Spleen (tissue), 7 donors: Measurements from ENCODE around the gene SARS2.

Experiments
- POLR2A ChIP-seq, 3 donors: fragments of 450-650 bp; IDR thresholded peaks; one replicate each; pipeline ENCODE4 v1.5.1; 2017; ENCODE audit warnings: antibody characterized with exemption in 3 of 3, mild to moderate bottlenecking in 1 of 3
- POLR2AphosphoS5 ChIP-seq, 3 donors: sonication (generic); formaldehyde crosslinking; IDR thresholded peaks; one replicate each; pipeline ENCODE4 v1.5.1; 2017; ENCODE audit warnings: antibody characterized with exemption in 3 of 3
- TF ChIP-seq, protein P1 (sequence below), 11 experiments: fragments of 200-600 bp in 7 of 11; fragments of 450-650 bp in 4 of 11; sonication (generic) in 4 of 11; IDR thresholded peaks in 8 of 11; conservative IDR thresholded peaks in 3 of 11; 1 replicate in 7 of 11; 2 replicates in 4 of 11; pipeline versions ENCODE4 v1.4.0 to v1.8.0; 2016 to 2021; ENCODE audit warnings: antibody characterized with exemption in 11 of 11, inconsistent platforms in 4 of 11, mild to moderate bottlenecking in 1 of 11
- donor health status: DM: no; HTN: no; CAD: no; lungs with moderate emphysema.
- donor health status: DM: no; HTN: no; CAD: no.
- donor health status: DM: no; HTN: no; CAD: no.

DNA sequence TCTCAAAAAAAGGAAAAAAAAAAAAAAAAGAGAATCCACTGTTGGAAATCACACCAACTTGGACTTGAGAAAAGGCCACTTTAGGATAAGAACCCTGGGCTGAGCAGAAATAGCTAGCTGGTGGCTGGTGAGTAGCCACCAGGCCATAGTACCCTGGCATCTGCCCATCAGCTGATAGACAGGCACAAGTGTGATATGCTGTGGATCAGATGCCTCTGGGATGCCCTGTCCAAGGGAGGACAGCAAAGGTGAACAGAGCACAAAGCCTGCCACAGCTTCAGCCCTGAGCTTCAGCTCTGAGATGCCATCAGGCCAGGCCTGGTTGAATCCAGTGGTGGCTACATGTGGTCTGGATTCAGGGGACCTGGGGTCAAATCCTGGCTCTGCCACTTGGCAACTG lies 39.9 kb downstream of the SARS2 start:
- no peak for TF ChIP-seq POLR2A (IDR thresholded peaks at IDR 0.05)
- TF ChIP-seq, protein P1, sequence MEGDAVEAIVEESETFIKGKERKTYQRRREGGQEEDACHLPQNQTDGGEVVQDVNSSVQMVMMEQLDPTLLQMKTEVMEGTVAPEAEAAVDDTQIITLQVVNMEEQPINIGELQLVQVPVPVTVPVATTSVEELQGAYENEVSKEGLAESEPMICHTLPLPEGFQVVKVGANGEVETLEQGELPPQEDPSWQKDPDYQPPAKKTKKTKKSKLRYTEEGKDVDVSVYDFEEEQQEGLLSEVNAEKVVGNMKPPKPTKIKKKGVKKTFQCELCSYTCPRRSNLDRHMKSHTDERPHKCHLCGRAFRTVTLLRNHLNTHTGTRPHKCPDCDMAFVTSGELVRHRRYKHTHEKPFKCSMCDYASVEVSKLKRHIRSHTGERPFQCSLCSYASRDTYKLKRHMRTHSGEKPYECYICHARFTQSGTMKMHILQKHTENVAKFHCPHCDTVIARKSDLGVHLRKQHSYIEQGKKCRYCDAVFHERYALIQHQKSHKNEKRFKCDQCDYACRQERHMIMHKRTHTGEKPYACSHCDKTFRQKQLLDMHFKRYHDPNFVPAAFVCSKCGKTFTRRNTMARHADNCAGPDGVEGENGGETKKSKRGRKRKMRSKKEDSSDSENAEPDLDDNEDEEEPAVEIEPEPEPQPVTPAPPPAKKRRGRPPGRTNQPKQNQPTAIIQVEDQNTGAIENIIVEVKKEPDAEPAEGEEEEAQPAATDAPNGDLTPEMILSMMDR (IDR thresholded peaks at IDR 0.05 in 8 of 11, conservative IDR thresholded peaks at IDR 0.05 in 3 of 11): no peak
- no peak for TF ChIP-seq POLR2AphosphoS5 (IDR thresholded peaks at IDR 0.05)
